SIG-M5 (cell line): Measurements from ENCODE around the gene ATG101.

Source experiments
- DNase-seq: peaks from one replicate; lab custom pipeline; 2025; lab: John Stamatoyannopoulos, UW

ATG101 gene

DNA sequence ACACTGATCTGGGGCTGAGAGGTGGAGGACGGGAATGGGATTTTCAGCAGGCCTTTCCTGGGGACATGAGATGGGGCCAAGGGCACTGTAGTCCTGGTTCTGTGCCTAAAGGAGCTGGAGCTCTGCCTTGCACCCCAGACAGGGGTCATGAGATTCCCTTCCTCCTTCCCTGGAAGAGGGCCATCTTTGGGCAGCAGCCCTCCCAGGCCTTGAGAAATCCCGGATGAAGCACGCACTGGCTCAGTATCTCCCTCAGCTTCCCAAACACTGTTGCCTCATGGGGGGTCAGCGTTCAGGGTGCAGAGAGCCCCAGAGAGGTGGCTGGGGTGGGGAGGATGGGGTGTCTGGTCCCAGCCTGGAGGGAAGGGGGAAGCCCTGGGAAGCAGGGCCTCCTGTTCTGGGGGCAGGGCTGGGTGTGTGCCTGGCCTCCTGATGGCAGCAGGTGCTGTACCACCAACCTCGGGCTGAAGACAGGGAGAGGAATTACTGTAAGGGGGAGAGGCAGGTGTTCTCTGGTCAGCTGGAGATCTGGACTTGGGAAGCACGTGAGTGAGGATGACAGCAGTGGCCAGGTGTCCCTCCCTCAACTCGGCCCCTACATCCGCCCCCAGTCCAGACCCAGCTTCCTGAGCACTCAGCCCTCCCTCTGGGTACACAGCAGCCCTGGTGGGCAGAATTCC lies 26.9 kb upstream of the ATG101 start:
- DNase-seq, result no peak

DNA sequence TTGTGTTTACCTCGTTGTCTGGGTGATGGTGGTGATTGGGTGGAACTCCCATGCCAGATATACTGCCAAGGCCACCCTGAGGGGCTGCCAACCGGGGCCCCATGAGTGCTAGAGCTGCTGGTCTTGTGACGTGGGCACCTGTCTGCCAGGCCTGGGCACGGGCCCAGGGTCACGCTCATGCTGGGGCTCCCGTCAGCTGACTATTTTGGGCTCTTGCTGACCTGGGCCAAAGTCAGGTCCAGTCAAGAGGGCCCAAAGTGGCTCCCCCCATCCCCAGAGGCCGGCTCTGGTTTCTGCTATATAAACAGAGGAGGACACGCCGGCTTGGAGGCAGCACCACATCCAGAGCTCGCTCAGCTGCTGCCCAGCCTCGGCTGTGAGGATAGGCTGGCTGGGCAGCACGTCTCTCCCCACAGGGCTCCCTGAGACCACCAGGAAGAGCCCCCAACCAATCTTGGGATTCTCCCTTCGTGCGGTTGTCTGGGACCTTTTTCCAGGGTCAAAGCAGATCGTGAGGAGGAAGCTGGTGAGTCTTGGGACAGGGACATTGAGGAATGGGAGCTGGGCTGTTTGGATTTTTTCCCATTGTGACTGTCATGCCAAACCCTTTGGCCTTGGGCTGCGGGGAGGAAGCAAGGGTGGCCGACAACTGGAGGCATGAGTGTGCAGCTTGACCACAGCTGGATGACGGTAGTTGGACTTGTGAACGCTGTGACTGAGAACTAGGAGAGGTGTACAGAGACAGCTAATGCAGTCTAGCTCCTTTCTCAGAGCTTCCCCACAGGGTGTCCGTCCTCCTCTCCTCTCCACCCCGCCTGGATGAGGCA lies 26.2 kb upstream of the ATG101 start:
- no peak for DNase-seq

DNA sequence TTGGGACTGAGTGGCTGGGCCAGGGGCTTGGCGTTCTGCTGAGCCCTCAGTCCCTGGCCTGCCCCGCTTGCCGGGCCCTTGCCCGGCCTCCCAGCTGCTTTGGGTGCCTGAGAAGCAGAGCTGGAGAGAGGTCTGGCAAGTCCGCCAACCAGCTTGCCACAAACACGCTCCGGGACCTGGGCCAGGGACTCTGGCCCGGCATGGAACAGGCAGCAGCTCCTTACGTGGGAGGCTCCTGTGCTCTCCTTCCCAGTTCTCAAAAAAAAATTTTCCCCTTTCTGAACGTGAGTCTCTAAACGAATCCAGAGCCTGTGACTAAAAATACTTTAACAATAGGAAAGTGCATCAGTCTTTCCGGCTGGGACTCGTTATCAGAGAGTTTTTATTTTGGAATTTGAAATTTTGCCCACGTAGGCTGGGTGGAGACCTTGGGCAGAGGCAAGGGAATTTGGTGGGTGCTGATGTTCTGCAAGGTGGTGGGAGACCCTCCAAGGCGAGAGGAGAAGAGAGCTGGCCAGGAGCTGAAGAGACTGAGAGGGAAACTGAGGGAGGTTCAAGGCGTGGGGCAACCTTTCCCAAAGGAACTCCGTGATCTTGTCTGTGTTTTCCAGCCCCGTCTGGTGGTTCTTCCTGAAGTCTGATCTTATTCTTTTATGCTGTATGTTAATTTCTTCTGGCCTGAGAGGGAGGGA lies 25.3 kb upstream of the ATG101 start:
- DNase-seq, result no peak

DNA sequence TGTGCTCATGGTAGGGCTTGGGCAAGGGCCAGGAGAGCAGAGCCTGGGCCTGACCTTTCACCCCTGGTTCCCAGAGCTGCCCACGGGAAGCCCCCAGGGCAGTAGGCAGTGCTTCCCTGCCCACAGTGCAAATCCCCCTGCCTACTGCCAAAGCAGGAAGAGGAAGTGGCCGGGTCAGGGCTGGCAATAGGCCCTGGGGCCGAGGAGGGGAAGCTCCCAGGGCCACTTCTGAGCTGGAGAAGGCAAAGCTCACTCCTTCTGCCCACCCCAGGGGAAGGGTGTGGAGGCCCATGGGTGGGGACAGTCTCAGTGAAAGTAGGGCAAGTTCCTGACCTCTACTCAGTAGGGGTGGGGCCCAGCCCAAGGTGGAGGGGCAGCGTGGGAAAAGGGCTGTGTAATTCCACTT lies 24.0 kb upstream of the ATG101 start:
- no peak for DNase-seq

DNA sequence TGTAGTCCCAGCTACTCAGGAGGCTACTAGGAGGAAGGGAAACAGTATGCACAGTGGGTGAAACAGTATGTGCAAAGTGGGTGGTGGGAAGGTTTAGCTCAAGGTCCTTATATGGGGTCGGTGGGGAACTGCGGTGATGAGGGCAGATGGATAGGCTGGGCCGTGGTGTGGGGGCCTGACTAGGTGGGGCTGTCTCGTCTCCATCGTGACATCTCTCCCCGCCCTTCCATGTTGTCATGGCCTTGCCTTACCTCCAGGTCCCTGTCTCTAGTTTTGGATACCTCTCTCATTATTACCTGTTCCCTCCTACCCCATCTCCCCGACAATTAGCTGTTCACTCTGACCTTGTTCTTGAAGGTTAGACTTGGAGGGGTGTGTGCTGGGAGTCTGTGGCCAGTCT lies 22.9 kb upstream of the ATG101 start:
- DNase-seq, result no peak

DNA sequence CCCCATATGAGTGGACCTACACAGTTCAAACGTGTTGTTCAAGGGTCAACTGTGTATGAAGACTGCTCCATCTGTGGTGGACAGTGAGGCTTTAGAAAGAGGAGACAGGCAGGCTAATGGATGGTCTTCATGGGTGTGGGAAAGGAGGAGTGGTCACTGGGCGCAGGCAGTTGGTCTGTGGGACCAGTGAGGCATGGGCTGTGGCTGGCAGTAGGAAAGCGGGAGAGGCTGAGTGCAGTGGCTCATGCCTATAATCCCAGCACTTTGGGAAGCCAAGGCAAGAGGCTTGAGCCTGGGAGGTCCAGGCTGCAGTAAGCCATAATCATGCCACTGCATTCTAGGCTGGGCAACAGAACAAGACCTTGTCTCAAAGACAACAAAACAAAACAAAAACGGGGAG lies 20.5 kb upstream of the ATG101 start:
- DNase-seq, result no peak

DNA sequence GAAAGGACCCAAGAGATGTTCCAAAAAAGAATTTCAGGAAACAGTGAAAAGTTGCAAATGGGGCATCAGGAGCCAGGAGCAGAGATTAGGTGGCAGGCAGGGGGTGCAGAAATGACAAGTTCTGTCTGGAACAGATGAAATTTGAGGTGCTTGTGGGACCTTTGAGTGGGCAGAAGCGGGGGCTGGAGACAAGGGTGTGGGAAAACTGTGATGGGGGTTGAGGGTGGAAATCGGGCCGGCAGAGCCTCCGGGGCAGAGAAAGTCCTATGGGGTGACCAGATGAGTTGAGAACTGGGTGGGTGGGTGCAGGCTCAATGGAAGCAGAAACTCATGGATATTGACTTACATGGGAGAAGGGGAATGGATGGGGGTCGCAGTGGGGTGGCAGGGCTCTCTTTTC lies 20.1 kb upstream of the ATG101 start:
- DNase-seq, result no peak

DNA sequence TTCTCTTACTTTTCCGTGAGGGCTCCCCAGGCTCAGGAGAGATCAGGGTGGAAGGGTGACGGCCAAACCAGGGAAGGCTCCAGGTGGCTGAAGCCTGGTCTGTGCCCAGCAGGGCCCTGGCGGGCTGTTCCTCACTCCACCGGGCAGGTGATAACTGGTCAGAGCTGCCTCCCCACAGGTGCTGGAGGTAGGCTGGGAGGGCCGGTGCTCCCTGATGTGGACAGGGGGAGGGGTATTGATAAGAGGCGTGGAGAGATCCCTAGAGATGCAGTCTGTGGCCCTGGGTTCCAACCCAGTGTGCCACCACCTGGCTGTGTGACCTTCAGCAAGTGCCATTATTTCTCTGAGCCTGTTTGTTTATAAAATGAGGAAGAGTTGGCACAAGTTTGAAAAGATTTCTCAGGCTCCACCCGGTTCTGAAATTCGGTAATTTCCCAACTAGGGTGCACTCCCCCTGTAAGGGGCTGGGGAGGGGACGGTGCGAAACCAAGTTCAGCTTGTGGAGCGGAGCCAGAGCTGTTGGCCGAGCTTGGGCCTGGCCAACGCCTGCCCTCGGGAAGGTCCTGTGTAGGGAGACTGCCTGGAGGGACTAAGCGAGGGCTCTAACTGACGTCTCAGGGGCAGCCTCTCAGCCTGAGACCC lies 19.5 kb upstream of the ATG101 start:
- no peak for DNase-seq

DNA sequence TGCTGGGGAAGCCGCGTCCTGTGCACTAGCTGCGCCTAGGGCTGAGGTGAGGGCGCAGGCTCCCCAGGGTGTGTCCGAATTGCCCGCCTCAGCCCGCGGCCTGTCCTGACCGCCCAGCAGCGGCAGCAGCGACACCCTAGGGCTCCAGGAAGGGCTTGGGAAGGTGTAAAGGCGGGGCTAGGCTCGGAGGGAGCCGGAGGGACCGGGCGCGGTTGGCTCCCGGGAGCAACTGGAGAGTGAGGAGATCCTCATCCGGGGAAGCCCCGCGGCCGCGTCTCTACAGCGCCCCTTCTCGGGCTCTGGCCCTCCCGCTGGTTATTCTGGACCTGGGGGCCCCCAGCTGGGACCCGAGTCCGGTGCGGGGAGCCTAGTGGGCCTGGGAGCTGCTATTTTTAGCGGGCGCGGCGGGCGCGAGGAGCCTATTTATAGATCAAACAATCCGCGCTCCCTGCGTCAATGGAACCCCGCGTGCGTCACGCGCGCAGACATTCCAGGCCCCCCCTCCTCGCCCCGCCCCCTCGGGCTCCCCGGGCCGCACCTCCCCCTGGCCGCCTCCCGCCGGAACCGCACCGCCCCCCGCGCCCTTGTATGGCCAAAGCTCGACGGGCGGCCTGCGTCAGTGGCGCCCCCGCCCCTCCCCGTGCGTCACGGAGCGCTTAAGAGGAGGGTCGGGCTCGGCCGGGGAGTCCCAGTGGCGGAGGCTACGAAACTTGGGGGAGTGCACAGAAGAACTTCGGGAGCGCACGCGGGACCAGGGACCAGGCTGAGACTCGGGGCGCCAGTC lies 18.8 kb upstream of the ATG101 start, which contains the start of gene NR4A1:
NR4A1 (plus strand) TSS at position 685 of the 784 bp plus-strand sequence. CDS start 2,887 bp downstream, outside the sequence.
- no peak for DNase-seq

DNA sequence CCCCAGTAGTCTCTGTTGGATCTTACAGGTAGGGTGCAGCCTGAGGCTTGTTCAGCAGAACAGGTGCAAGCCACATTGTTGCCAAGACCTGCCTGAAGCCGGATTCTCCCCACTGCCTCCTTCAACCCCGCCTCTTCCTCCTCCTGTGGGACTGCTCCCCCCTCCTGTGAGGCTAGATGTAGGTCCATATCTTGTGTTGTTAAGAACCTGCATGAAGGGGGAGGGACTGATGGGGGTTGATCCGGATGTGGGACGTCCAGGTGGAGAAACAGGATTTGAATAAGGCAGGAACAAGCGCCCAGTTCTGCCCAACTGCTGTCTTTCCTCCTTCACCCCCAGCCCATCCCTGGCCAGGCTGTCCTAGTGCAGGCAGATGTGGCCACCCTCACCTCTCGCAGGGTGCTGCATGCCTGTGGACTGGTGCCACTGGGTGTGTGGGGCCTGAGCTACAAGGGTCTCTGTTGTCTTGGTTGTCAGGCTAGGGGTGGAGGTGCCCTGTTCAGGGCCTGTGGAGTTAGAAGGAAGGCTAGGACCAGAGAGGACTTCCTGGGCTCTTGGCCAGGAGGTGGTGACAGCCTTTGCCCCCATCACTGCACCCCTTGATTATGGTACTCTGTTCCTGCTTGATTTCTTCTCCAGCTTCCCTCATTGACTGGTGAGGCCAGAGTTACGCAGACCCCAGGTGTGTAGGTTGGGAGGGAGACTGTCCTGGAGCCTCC lies 17.2 kb upstream of the ATG101 start:
- DNase-seq, result no peak

DNA sequence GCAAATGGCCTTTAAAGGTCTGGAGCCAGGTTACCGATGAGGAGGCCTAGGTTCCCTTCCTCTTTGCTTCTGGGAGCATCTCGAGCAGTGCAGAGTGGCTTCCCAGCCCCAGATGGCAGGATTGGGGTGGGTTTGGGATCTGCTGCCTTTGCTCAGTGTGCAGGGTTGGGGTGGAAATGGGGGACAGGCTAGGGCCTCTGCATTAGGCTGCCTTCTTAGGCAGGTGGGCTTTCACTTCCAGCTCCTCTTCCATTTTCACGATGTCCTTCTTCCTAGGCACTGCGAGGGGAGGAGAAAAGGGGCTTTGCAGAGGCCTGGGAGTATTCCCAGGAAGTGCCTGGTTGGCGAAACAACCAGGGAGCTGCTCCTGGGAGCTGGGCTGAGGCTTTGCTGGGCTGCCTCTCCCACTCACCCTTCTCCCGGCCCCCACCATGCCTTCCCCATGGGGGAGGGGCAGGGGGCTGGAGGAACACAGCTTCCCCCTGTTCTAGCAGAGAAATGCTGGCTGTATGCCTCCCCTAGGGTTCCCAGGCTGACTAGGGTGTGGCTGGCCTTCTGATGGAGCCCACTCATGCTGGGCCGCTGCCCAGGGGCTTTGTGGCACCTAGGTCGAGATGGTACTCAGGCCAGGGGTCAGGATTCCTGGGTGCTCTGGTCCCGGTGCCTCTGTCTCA lies 16.1 kb upstream of the ATG101 start:
- DNase-seq, result no peak

DNA sequence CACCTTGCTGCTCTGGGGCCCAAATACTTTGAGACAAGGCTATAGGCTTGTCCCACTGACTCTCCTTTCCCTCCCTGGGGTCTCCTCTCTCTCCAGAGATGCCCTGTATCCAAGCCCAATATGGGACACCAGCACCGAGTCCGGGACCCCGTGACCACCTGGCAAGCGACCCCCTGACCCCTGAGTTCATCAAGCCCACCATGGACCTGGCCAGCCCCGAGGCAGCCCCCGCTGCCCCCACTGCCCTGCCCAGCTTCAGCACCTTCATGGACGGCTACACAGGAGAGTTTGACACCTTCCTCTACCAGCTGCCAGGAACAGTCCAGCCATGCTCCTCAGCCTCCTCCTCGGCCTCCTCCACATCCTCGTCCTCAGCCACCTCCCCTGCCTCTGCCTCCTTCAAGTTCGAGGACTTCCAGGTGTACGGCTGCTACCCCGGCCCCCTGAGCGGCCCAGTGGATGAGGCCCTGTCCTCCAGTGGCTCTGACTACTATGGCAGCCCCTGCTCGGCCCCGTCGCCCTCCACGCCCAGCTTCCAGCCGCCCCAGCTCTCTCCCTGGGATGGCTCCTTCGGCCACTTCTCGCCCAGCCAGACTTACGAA lies 15.4 kb upstream of the ATG101 start:
- no peak for DNase-seq

DNA sequence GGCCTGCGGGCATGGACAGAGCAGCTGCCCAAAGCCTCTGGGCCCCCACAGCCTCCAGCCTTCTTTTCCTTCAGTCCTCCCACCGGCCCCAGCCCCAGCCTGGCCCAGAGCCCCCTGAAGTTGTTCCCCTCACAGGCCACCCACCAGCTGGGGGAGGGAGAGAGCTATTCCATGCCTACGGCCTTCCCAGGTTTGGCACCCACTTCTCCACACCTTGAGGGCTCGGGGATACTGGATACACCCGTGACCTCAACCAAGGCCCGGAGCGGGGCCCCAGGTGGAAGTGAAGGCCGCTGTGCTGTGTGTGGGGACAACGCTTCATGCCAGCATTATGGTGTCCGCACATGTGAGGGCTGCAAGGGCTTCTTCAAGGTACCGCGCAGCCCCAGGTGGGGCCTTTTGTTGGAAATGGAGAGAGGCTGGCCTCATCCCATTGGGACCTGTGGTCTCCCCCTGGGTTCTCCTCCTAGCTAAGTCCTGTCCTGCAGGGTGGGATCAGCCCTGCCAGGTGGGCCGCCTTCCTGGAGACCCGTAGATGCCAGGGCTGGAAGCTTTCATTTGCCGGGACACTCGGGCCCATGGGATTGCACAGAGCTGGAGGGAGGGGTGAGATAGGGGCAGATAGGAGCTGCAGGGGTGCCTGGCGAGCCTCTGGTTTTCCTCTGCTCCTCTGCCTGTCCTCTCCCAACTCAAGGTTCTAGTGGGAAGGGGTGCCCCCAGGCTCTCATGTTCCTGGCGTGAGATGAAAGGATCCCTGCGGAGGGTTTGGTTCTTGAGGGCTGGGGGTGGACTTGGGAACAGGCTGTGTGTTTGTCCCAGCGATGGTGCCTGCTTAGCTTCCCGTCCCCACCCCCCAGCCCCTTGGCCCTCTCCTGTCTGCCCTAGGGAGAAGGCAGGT lies 14.7 kb upstream of the ATG101 start:
- no peak for DNase-seq

DNA sequence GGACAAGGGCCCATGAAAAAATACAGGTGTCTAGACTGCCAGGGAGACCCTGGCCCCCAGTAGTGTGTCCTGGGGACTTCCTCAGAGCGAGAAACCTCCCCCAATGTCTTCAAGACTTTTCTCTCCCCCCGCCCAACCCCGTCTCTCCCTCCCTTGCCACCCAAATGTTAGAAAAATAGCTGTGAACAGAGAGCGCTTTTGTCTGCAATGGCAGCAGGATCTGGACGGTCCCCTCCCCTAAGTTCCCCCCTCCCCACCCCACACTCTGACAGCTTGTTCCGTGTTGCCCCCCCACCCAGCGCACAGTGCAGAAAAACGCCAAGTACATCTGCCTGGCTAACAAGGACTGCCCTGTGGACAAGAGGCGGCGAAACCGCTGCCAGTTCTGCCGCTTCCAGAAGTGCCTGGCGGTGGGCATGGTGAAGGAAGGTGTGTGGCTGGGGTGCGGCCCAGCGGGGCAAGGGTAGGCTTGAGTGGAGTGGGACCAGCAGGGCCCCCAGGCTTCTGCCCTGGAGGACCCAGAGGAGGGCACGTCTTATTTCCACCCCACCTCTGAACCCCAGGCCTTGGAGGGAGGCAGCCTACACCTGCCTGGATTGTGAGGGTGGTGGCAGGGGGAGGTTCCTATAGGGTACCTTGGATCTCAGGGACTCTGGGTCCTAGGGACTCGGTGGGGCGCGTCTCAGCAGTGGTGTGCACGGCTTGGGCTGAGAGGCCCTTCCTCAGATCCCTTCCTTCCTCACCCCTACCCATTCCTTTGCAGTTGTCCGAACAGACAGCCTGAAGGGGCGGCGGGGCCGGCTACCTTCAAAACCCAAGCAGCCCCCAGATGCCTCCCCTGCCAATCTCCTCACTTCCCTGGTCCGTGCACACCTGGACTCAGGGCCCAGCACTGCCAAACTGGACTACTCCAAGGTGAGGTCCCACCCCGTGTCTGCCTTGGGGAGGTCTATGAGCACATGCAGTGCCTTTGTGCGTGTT lies 13.8 kb upstream of the ATG101 start:
- no peak for DNase-seq

DNA sequence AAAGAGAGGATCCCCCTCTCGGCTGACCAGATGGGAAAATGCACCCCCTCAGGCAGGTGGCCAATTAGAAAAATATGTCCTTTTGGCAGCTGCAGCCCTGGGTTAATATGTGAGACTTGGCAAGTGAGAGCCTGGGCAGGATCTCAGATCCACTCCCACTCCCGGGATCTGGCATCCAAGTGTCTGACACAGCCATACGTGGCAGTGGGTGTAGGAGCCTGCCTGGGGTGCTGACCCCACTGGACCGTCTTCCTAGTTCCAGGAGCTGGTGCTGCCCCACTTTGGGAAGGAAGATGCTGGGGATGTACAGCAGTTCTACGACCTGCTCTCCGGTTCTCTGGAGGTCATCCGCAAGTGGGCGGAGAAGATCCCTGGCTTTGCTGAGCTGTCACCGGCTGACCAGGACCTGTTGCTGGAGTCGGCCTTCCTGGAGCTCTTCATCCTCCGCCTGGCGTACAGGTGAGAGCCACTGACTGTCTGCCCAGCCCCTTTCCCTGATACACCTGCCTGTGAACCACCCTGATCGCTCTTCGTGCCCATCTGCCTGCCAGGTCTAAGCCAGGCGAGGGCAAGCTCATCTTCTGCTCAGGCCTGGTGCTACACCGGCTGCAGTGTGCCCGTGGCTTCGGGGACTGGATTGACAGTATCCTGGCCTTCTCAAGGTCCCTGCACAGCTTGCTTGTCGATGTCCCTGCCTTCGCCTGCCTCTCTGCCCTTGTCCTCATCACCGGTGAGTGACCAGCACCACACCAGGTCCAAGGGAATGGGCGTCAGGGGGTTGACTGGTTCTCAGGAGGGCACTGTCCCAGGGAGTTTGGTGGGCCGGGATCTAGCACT lies 12.8 kb upstream of the ATG101 start:
- no peak for DNase-seq

DNA sequence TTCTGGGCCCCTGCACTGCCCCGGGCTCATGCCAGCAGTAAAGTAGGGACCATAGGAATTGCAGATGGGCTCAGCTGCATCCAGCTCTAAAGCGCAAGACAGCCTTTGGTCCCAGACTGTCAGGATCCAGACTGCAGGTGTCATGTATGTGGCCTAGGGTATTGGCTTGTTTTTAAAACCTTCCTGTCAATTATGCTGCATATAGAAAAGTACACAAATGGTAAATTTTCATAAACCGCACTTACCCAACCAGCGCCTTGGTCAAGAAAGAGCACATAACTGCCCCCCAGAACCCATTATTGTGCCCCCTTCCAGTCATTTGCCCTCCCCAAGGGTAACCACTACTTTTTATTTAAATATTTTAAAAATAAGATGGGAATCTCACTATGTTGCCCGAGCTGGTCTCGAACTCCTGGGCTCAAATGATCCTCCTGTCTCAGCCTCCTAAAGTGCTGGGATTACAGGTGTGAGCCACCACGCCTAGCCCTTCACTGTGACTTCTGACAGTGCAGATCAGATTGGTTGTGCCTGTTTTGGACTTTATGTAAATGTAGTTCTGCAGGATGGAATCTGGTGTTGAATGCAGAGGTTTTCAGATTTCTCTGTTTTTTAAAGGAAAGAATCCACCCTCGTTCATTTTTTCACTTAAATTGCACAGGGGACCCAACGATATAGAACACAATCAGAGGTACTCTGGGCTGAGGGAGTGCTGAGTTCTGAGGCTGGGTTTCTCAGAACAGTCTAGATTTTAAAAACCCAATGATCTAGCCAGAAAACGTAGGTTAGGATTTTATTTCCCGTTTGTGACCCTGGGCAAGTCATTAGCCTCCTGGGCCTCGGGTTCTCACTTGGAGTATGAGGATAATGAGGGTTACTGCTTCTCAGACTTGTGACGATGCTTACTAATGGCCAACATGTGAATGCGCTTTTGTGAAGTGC lies 11.9 kb upstream of the ATG101 start:
- no peak for DNase-seq
